Left lung (tissue), 10 donors: ENCODE measurements around the gene ARMC10. TPM values are rescaled to one million over a fixed set of nuclear protein-coding genes. Genes with fewer than 3 reads are reported as not detected.
"Not testable (repeated sequence)": the region's sequence is repeated elsewhere in the genome, so short reads cannot be mapped to it uniquely, and the experiment has no call there.

Source experiments
- ATAC-seq: fragments of 200-7000 bp; cut with Tn5 transposase; one replicate; pipeline ENCODE4 v1.9.1; 2020; ENCODE audit warnings: moderate library complexity
- DNase-seq, 4 donors: peaks; one replicate each; pipeline ENCODE4 v3.0.0-alpha.2; 2013 to 2020
- H3K27ac ChIP-seq, 2 donors: fragments of 200-600 bp; sonication (generic) in 1 of 2; one replicate each; pipeline versions ENCODE4 v1.5.0 to v1.8.0; 2020 to 2021
- H3K27me3 ChIP-seq, 2 donors: fragments of 200-600 bp; sonication (generic) in 1 of 2; one replicate each; pipeline versions ENCODE4 v1.5.0 to v1.8.0; 2020 to 2021
- H3K36me3 ChIP-seq, 2 donors: fragments of 200-600 bp; sonication (generic) in 1 of 2; one replicate each; pipeline versions ENCODE4 v1.5.0 to v1.8.0; 2020 to 2021
- H3K4me1 ChIP-seq, 2 donors: fragments of 200-600 bp; one replicate each; pipeline ENCODE4 v1.8.0; 2021
- H3K4me3 ChIP-seq, 2 donors: fragments of 200-600 bp; sonication (generic) in 1 of 2; one replicate each; pipeline versions ENCODE4 v1.5.0 to v1.8.0; 2020 to 2021; ENCODE audit warnings: mild to moderate bottlenecking in 1 of 2
- H3K9me3 ChIP-seq, 2 donors: fragments of 200-600 bp; sonication (generic) in 1 of 2; one replicate each; pipeline versions ENCODE4 v1.5.0 to v1.8.0; 2020 to 2021
- CTCF ChIP-seq, 2 donors: fragments of 200-600 bp; sonication (generic) in 1 of 2; IDR thresholded peaks; one replicate each; pipeline versions ENCODE4 v1.5.0 to v1.8.0; 2021; ENCODE audit warnings: antibody characterized with exemption in 2 of 2
- intact Hi-C, 2 donors: fragments of 100-400 bp; cut with DNase I; formaldehyde crosslinking; loops; one replicate each; pipeline versions ENCODE4 v1.11.2 to v1.14.2; 2022
- polyA plus RNA-seq, 6 donors: library from polyadenylated mRNA; unstranded; fragments of 120-200 nt; gene quantifications; one replicate each; pipeline ENCODE4 v1.2.1, GENCODE V29; 2013; ENCODE audit not compliant: insufficient read length in 6 of 6
- total RNA-seq, 2 donors: library from RNA; stranded (reverse); fragmentation: NEBNext Ultra II Directional; extraction: Animal tissue kit (Norgen Biotek cat#: 25700); gene quantifications; one replicate each; pipeline ENCODE4 v1.2.1, GENCODE V29; 2021
- donor health status: DM: no; HTN: yes; CAD: no.
- donor health status: DM: no; HTN: no; CAD: no.

Gene ARMC10
- total and polyA plus RNA-seq, 8 donors: 40.2 to 60.3 (median 54.1) TPM

GRCh38 chr7:103037476-103037822, 37.5 kb upstream of the ARMC10 start:
- no peak overlapping the region for H3K27ac ChIP-seq
- H3K4me1 ChIP-seq: no peaks in the 10 kb centered on the region
- H3K9me3 ChIP-seq: peaks cover 0 to under 1% of the 10 kb centered on the region in 2 donors
- no peaks in the 10 kb centered on the region for H3K27me3 ChIP-seq
- ATAC-seq: no peak
- TF ChIP-seq CTCF (IDR thresholded peaks at IDR 0.05): no peak
- H3K36me3 ChIP-seq: no peaks in the 10 kb centered on the region
- intact Hi-C loops: no loop called here
- H3K4me3 ChIP-seq: no peak overlapping the region
- no peak for DNase-seq

- H3K9me3 ChIP-seq, H3K27ac ChIP-seq, H3K4me1 ChIP-seq, H3K36me3 ChIP-seq, H3K27me3 ChIP-seq, H3K4me3 ChIP-seq, intact Hi-C loops, ATAC-seq: not testable (repeated sequence)
- peak in 3 of 4 donors; percentile 13 to 62 (median 42) for DNase-seq
Measured at GRCh38 chr7:103037823-103038739, 36.9 kb upstream of the ARMC10 start.

- DNase-seq, H3K27ac ChIP-seq, H3K4me3 ChIP-seq, intact Hi-C loops, H3K4me1 ChIP-seq, ATAC-seq, H3K36me3 ChIP-seq, H3K27me3 ChIP-seq, H3K9me3 ChIP-seq: not testable (repeated sequence)
Measured at GRCh38 chr7:103041815-103042214, 33.1 kb upstream of the ARMC10 start.

- Histone ChIP-seq H3K27me3 (no peaks in the 10 kb centered on the region), H3K4me1 (no peaks in the 10 kb centered on the region), H3K36me3 (no peaks in the 10 kb centered on the region), H3K27ac (no peak overlapping the region), H3K9me3 (peaks cover 0 to 13% of the 10 kb centered on the region in 2 donors), H3K4me3 (no peak overlapping the region)
- ATAC-seq (no peak), DNase-seq (no peak)
- no peak for TF ChIP-seq CTCF (IDR thresholded peaks at IDR 0.05)
- intact Hi-C loops: no loop called here
Measured at GRCh38 chr7:103048833-103049232, 26.1 kb upstream of the ARMC10 start.

- H3K9me3 ChIP-seq: peaks cover 0 to 13% of the 10 kb centered on the region in 2 donors
- H3K4me1 ChIP-seq: no peaks in the 10 kb centered on the region
- H3K36me3 ChIP-seq: no peaks in the 10 kb centered on the region
- H3K27me3 ChIP-seq: no peaks in the 10 kb centered on the region
- no peak overlapping the region for H3K4me3 ChIP-seq
- no peak overlapping the region for H3K27ac ChIP-seq
- intact Hi-C loops: no loop called here
- DNase-seq: no peak
- TF ChIP-seq CTCF (IDR thresholded peaks at IDR 0.05): no peak
- ATAC-seq: no peak
Measured at GRCh38 chr7:103051519-103051918, 23.4 kb upstream of the ARMC10 start.

GRCh38 chr7:103056006-103056405, 18.9 kb upstream of the ARMC10 start:
- H3K27me3 ChIP-seq, H3K4me1 ChIP-seq, H3K4me3 ChIP-seq, ATAC-seq, H3K36me3 ChIP-seq, H3K27ac ChIP-seq, H3K9me3 ChIP-seq, intact Hi-C loops, DNase-seq: not testable (repeated sequence)

- Histone ChIP-seq H3K9me3 (no peaks in the 10 kb centered on the region), H3K36me3 (no peaks in the 10 kb centered on the region), H3K4me3 (no peak overlapping the region), H3K27ac (no peak overlapping the region), H3K4me1 (no peaks in the 10 kb centered on the region), H3K27me3 (no peaks in the 10 kb centered on the region)
- no peak for TF ChIP-seq CTCF (IDR thresholded peaks at IDR 0.05)
- intact Hi-C loops: no loop called here
- DNase-seq (no peak), ATAC-seq (no peak)
Measured at GRCh38 chr7:103058122-103058521, 16.8 kb upstream of the ARMC10 start.
